GM21390 (cell line): ENCODE data around the gene BMF.

Source experiments
- ATAC-seq: cut with Tn5 transposase; IDR thresholded peaks from one replicate; pipeline ENCODE4 v1.9.1; 2021; ENCODE audit not compliant: unreplicated experiment

Gene BMF

GRCh38 chr15:40067921-40068624 lies 40.6 kb downstream of the BMF start:
- ATAC-seq = no peak

GRCh38 chr15:40066589-40066988 lies 42.1 kb downstream of the BMF start:
- no peak for ATAC-seq

GRCh38 chr15:40065166-40065565 lies 43.5 kb downstream of the BMF start:
- no peak for ATAC-seq

- peak; percentile 61 for ATAC-seq
Observed at GRCh38 chr15:40064231-40064894, 44.3 kb downstream of the BMF start.

- ATAC-seq = no peak
Observed at GRCh38 chr15:40063563-40064011, 45.1 kb downstream of the BMF start.

GRCh38 chr15:40062816-40063562 lies 45.7 kb downstream of the BMF start:
- ATAC-seq = no peak

- ATAC-seq = peak; percentile 49
Observed at GRCh38 chr15:40061212-40061901, 47.3 kb downstream of the BMF start.

GRCh38 chr15:40060236-40060961 lies 48.3 kb downstream of the BMF start:
- no peak for ATAC-seq

GRCh38 chr15:40059821-40060220 lies 48.9 kb downstream of the BMF start:
- ATAC-seq = no peak

- no peak for ATAC-seq
Observed at GRCh38 chr15:40058476-40059140, 50.1 kb downstream of the BMF start.

- no peak for ATAC-seq
Observed at GRCh38 chr15:40055576-40056293, 52.9 kb downstream of the BMF start.

- ATAC-seq = peak; percentile 86
Observed at GRCh38 chr15:40054855-40055575, 53.7 kb downstream of the BMF start.

GRCh38 chr15:40054605-40054854 lies 54.1 kb downstream of the BMF start:
- peak; percentile 43 for ATAC-seq

GRCh38 chr15:40053831-40054604 lies 54.7 kb downstream of the BMF start:
- peak; percentile 24 for ATAC-seq

- no peak for ATAC-seq
Observed at GRCh38 chr15:40053079-40053830, 55.4 kb downstream of the BMF start.

GRCh38 chr15:40052604-40053003 lies 56.1 kb downstream of the BMF start:
- ATAC-seq = no peak

GRCh38 chr15:40051616-40052415 lies 56.9 kb downstream of the BMF start:
- ATAC-seq = no peak
